Vagina (tissue), 2 donors: ENCODE measurements around the gene CD300LG. TPM values are rescaled to one million over a fixed set of nuclear protein-coding genes. Genes with fewer than 3 reads are reported as not detected.

Source experiments
- DNase-seq, 2 donors: peaks; one replicate each; pipeline ENCODE4 v3.0.0-alpha.2; 2017; ENCODE audit errors: extremely low spot score in 2 of 2
- H3K27ac ChIP-seq: fragments of 200-600 bp; sonication (generic); one replicate; pipeline ENCODE4 v1.5.1; 2019
- H3K27me3 ChIP-seq: fragments of 200-600 bp; sonication (generic); one replicate; pipeline ENCODE4 v1.5.1; 2019
- H3K36me3 ChIP-seq, 2 donors: fragments of 200-600 bp; sonication (generic); one replicate each; pipeline ENCODE4 v1.5.1; 2017 to 2019
- H3K4me1 ChIP-seq: fragments of 200-600 bp; sonication (generic); one replicate; pipeline ENCODE4 v1.5.1; 2019
- H3K4me3 ChIP-seq, 2 donors: fragments of 200-600 bp; sonication (generic); 1 replicate in 1 of 2; 2 replicates in 1 of 2; pipeline ENCODE4 v1.5.1; 2016 to 2019
- H3K9me3 ChIP-seq: fragments of 200-600 bp; sonication (generic); one replicate; pipeline ENCODE4 v1.5.1; 2019
- CTCF ChIP-seq, 3 experiments: fragments of 450-650 bp in 2 of 3; fragments of 200-600 bp in 1 of 3; sonication (generic) in 1 of 3; IDR thresholded peaks; one replicate each; pipeline ENCODE4 v1.5.1; 2017 to 2019; ENCODE audit warnings: antibody characterized with exemption in 3 of 3, mild to moderate bottlenecking in 2 of 3, moderate library complexity in 2 of 3
- POLR2A ChIP-seq, 2 donors: fragments of 450-650 bp; IDR thresholded peaks; one replicate each; pipeline ENCODE4 v1.6.1; 2017; ENCODE audit warnings: antibody characterized with exemption in 2 of 2, mild to moderate bottlenecking in 2 of 2, moderate library complexity in 2 of 2
- POLR2AphosphoS5 ChIP-seq, 2 donors: sonication (generic); formaldehyde crosslinking; IDR thresholded peaks; one replicate each; pipeline ENCODE4 v1.9.0; 2017; ENCODE audit warnings: antibody characterized with exemption in 2 of 2, mild to moderate bottlenecking in 2 of 2, low read depth in 1 of 2; ENCODE audit not compliant: insufficient read depth in 1 of 2
- intact Hi-C: fragments of 100-400 bp; cut with DNase I; formaldehyde crosslinking; loops from one replicate; pipeline ENCODE4 v1.15.1; 2023
- total RNA-seq: library from RNA; depleted of rRNA; stranded (reverse); fragments of >200 nt; gene quantifications from one replicate; pipeline ENCODE4 v1.2.3, GENCODE V29; 2016

Gene CD300LG
- total RNA-seq, 1 donor from 2014 or later = 5.6 TPM

GRCh38 chr17:43897831-43898230, 50.9 kb downstream of the CD300LG start:
- H3K27ac ChIP-seq = no peak overlapping the region
- peaks cover 17% of the 10 kb centered on the region for H3K4me1 ChIP-seq
- TF ChIP-seq POLR2AphosphoS5 (IDR thresholded peaks at IDR 0.05; ENCODE audit: insufficient read depth in 1 of 2, low read depth in 1 of 2) (no peak), POLR2A (IDR thresholded peaks at IDR 0.05) (no peak), CTCF (IDR thresholded peaks at IDR 0.05) (no peak)
- H3K9me3 ChIP-seq = no peaks in the 10 kb centered on the region
- H3K27me3 ChIP-seq = no peaks in the 10 kb centered on the region
- H3K36me3 ChIP-seq = no peaks in the 10 kb centered on the region
- H3K4me3 ChIP-seq = no peak overlapping the region
- intact Hi-C loops = no loop called here
- DNase-seq = no peak

- intact Hi-C loops = no loop called here
- TF ChIP-seq POLR2AphosphoS5 (IDR thresholded peaks at IDR 0.05; ENCODE audit: insufficient read depth in 1 of 2, low read depth in 1 of 2) (no peak), POLR2A (IDR thresholded peaks at IDR 0.05) (no peak), CTCF (IDR thresholded peaks at IDR 0.05) (no peak)
- no peak for DNase-seq
- H3K4me1 ChIP-seq = peaks cover 17% of the 10 kb centered on the region
- no peaks in the 10 kb centered on the region for H3K27me3 ChIP-seq
- no peak overlapping the region for H3K27ac ChIP-seq
- H3K9me3 ChIP-seq = no peaks in the 10 kb centered on the region
- H3K4me3 ChIP-seq = no peak overlapping the region
- no peaks in the 10 kb centered on the region for H3K36me3 ChIP-seq
Measured at GRCh38 chr17:43898446-43898845, 51.5 kb downstream of the CD300LG start.

- no peak for DNase-seq
- H3K27ac ChIP-seq = no peak overlapping the region
- no peaks in the 10 kb centered on the region for H3K36me3 ChIP-seq
- H3K27me3 ChIP-seq = no peaks in the 10 kb centered on the region
- TF ChIP-seq POLR2A (IDR thresholded peaks at IDR 0.05) (no peak), CTCF (IDR thresholded peaks at IDR 0.05) (no peak), POLR2AphosphoS5 (IDR thresholded peaks at IDR 0.05; ENCODE audit: insufficient read depth in 1 of 2, low read depth in 1 of 2) (no peak)
- no peaks in the 10 kb centered on the region for H3K9me3 ChIP-seq
- H3K4me3 ChIP-seq = peak overlapping the region; percentile 38 to 41
- H3K4me1 ChIP-seq = peaks cover 20% of the 10 kb centered on the region
- intact Hi-C loops = no loop called here
Measured at GRCh38 chr17:43900183-43900857, 53.3 kb downstream of the CD300LG start.

GRCh38 chr17:43900858-43901754, 54.1 kb downstream of the CD300LG start:
- H3K36me3 ChIP-seq = no peaks in the 10 kb centered on the region
- H3K27me3 ChIP-seq = no peaks in the 10 kb centered on the region
- intact Hi-C loops = no loop called here
- DNase-seq = no peak
- H3K9me3 ChIP-seq = no peaks in the 10 kb centered on the region
- no peak for TF ChIP-seq POLR2AphosphoS5 (IDR thresholded peaks at IDR 0.05; ENCODE audit: insufficient read depth in 1 of 2, low read depth in 1 of 2)
- TF ChIP-seq POLR2A (IDR thresholded peaks at IDR 0.05) = no peak
- no peak for TF ChIP-seq CTCF (IDR thresholded peaks at IDR 0.05)
- H3K27ac ChIP-seq = no peak overlapping the region
- H3K4me1 ChIP-seq = peaks cover 28% of the 10 kb centered on the region
- peak overlapping the region; percentile 38 to 41 for H3K4me3 ChIP-seq
